Ecto neural progenitor cell (in vitro differentiated cells): ENCODE results near the gene SPOCK1.
"Not testable (repeated sequence)": the region's sequence is repeated elsewhere in the genome, so short reads cannot be mapped to it uniquely, and the experiment has no call there.

Experiments
- DNase-seq: peaks from one replicate; pipeline ENCODE4 v3.0.0-alpha.2; 2018; ENCODE audit warnings: low spot score

SPOCK1 gene

DNA sequence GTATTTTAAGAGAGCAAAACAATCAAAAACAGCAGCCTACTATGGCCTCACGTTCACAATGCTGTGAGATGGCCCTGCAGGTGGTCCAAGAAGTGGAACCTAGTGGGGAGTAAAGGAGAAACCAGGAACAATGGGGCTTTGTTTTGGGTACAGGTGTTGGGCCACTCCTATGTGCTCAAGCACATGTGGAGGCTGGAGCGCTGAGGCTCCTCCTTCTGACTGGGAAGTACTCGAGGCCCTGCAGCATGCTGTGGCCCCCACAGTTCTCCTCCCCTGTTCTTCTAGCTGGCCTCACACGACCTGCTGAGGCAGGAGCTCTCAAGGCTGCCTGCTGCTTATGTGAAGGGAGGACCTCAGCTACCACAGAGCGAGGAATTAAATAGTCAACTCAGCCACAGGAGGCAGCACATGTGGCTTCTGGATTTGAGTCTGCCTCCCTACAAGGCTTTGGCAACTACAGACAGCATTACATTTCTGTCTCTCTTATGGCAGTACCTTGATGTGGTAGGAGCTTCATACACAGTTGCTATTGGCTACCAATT is 482.3 kb downstream of the SPOCK1 start:
- no peak for DNase-seq

DNA sequence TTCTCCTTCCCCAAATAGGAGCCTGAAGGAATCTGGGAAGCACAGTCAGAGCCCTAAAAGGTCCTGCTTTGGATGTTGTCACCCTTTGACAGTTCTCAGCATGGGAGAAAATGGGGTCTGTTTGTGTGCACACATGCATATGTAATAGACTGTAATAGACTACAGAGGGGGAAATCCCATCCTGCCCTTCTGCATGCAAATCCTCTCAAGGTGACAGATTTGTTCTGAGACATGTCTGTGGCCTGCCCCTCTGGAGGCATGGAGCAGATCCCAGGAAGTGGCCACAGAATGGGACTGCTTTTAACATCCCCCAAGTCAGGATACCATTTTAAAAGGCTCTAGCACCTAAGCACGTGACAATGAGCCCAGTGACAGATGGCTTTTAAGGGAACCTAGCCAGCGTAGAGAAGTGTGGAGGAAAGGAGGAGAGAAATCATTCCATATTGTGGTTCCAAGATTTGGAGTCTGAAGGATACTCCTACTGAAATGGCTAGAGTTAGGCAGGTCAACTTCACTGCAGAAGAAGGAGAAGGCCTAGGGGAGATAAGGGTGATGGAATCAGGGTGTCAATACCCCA is 483.5 kb downstream of the SPOCK1 start:
- DNase-seq: no peak

DNA sequence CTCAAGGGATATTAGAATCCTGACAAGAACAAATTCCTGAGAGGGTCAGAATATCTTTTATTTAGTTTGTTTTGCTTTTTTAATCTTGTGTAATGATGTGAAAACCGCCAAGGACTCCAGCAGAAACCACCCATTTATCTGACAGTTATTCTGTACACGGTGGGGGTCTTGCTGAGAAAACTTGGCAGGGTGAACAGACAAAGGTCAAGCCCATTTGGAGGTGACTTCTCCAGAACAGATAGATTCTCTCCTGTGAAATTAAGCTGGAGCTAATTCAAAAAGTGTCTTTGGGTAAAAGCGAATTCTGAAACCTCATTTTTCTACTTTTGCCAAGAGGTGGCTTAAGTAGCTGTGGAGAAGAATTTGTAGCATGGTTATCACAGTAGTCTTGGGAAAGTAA is 484.4 kb downstream of the SPOCK1 start:
- no peak for DNase-seq

DNA sequence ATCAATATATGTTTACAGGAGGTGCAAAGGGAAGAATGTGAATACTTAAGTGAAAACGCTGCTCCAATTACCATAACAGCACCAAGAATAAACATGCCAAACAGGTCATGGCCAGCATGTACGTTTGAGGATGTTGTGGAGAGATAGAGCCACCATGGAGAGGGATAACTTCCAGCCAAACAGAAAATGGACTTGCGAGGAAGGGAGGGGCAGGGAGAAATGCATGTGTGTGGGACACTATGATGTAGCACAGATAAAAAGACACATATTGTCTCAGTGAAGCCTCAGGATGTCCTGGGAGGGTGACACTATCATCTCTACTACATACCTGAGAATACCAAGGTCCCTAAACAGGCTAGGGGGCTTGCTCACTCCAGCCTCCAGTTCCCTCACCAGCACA is 488.9 kb downstream of the SPOCK1 start:
- DNase-seq: no peak

DNA sequence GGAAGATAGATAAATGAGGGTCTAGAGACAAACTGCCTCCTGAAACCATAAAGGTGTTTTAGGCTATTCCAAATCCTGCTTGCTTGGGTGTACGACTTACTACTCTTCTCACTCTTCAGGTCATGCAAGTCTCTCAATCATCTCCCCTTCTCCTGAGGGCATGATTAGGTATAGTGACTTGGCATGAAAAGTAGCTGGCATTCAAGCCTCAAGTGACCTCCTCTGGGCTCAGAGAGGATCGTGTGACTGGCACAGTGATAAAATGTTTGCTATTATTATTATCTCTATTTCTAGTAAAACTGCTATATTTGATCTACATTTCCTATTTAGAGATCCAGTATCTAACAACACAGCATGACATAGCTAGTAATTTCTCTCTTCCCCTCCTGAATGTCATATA is 494.8 kb downstream of the SPOCK1 start:
- DNase-seq: no peak

DNA sequence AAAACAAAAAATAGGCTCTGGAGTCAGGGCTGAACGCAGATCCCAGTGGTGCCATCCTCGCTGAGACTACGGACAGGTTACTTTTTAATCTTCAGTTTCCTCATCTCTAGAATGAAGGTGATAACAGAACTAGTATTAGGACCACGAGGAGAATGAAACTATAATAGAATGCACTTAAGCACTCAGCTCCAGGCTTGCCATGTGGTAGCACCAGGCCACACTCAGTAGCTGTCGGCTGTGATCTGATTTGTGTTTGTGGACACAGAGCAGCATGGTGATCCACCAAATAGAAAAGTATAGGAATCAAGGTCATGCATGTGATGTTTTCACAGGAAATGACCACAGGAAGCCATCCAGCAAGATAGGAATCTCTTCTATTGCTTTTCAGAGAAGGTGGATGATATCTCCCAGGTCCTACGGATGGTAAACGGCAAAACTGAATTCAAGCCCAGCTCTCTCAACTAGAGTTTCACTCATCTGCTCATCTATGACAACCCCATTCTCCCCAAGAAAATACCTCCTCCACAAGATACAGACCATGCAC is 498.0 kb downstream of the SPOCK1 start:
- no peak for DNase-seq

DNA sequence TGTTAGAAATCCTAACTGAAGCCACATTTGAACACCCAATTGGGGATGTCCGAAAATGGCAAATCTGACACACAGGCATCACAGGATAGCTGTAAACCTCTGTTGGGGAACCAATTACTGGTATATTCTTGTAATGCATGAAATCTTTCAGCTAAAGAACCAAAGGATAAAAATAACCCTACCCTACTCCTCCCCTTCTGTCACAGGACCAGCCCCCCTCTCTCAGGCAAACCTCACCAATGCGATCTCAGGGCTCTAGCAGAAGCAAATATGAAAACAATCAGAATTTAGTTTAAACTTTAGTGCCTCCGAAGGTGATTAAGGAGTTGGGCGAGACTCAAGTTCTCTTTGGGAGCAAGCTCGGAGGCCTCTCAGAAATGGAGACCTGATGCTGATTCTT is 499.3 kb downstream of the SPOCK1 start:
- no peak for DNase-seq

DNA sequence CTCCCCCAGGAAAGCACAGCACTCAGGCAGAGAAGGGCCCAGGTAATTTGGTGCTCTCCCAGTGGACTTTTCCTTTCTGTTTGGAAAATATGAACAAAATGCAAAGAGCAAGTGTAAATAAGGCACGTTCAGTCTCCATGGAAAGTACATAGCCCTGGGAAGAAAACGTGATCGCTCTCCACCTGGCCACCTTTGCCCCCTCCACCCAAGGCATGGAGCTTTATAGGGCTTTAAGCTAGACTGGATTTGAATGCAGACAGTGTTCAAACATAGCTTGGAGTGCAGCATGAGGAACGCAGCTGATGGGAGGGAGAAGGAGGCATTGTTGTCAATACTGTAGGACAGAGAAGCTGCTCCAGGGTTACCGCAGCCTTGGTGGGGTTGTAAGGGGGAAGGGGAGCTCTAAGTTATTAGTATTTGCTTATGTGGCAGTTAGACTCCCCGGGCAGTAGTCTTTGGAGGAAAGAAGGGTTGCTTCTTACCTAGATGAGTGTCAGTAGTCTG is 500.2 kb downstream of the SPOCK1 start:
- no peak for DNase-seq

DNA sequence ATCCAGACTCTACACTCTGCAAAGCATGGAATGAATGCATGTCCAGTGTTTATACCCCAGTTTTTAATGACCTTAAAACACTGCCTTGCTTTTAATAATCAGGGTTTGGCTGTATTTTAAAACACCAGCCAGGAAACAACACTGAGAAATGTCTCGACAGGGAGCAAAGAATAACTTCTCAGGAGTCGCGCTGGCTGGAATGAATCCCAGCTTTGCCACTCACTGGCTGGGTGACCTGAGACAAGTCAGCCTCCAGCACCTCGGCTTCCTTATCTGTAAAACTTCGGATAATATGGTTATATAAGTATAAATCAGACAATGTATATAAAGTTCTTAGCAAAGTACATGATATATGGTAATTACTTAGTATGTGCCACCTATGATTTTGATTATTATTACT is 505.0 kb downstream of the SPOCK1 start:
- DNase-seq: no peak

DNA sequence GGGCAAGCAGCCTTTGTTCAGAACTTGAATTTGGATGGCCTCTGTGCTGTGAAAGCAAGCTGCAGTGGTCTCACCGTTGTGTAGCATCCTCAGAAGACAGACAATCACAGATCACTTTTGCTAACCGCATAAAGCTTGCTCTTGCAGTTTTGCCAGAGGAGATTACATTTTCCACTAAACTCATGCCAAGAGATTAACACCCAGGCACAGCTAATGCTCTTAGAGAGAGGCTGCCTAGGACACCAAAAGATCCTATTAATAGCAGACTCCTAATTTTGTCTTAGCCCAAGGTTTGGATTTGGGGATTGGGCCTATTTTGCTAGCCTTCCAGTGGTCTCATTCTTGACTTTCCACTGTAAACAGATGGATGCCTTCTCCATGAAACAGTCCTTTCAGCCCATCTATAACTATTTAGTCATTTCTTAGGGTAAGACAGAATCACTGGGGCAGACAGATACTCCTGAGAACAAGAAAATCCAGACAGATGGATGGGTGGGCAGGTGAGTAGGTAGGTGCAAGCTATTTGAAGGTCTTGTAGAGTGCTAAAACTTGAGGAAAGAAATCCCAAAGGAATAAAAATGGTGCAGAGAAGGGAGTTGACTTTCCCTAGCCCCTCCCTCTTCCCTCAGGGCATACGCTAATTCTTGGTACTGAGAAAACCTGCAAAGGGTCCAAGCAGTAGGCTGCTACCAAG is 506.2 kb downstream of the SPOCK1 start:
- no peak for DNase-seq

DNA sequence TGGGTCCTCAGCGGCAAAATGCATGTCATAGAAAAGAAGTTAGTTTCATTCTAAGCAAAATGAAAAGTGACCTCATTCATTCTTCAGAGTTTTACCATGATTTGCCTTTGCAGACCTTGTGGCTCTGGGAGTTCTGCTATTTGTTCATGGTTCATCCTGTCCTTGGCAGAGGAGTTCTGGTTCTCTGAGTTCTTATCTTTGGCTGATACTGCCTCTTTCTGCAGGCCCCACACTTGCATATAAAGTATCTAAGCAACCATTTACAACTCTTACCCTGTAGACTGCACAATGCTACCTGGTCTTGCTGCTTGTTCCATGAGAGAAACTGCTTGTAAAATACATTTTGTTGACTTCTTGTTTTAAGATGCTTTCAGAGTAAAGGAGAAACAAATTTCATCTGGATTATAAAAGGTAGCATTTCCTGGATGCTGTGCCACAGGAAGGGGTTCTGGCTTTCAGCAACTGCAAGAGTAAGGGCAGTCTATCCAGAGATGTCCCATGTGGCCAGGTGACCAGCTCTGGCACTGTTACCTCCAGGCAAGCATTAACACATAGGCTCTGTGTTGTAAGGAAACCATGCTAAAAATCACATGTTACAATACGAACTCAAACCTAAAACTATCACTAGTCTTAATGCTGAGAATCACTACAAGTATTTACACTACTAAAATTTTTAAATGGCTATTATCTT is 513.2 kb downstream of the SPOCK1 start:
- DNase-seq: no peak

DNA sequence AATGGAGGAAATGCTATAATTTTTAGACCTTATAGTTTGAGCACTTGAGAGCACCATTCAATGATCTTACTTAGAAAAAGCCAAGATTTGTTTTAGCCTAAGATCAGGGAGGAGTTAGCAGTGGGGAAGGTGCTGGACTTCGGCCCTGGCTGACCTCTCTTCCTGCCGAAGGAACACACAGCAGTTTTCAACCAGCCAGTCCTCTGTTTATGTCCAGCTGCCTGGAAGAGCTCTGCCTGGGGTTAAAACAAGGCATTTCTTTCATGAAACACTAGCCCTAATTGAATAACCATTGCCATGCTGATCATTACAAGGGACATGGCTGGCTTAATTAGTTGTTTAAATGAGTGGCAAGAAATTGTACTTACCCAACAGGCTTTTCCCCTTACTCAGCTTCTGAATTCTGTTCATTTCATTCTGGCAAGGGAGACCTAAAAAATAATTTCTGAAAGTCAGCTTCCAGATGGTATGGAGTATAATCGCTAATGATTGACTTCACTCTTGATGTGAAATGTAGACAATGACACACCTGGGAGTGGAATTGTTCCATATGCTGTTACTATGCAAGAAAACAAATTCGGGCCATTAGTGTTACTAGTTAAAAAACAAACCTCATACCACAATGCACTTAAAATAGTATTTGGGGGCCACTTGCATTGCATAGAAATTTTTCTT is 514.2 kb downstream of the SPOCK1 start:
- DNase-seq: no peak

DNA sequence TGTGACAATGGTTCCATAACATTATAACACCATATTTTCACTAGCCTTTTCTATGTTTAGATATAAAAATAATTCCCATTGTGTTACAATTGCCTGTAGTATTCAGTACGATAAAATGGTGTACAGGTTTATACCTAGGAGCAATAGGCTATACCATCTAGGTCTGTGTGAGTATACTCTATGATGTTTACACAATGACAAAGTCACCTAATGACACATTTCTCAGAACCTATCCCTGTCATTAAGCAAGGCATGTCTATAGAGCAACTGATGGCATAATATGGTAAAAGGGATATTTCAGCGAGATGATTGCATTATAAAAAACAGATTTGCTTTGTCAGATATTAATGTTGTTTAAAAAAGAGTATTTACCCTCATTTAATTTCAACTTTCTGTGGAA is 517.2 kb downstream of the SPOCK1 start:
- no peak for DNase-seq

DNA sequence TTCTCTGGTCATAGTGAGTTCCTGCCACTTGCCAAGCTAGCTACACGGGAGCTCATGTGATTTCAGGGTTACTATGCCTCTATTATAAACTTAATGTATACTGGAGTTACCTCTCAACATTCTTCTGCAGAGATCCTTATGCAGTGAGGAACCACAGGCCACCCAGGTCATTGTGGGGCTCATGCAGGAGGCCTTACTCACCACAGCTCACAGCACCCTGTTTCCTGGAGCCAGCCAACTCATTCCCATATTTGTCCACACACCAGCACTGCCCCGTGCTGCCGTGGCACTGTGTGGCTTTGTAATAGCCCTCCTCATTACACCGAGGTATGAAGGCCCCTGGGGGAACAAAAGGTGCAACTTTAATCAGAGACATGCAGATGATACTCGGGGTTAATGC is 520.0 kb downstream of the SPOCK1 start:
- DNase-seq: no peak

DNA sequence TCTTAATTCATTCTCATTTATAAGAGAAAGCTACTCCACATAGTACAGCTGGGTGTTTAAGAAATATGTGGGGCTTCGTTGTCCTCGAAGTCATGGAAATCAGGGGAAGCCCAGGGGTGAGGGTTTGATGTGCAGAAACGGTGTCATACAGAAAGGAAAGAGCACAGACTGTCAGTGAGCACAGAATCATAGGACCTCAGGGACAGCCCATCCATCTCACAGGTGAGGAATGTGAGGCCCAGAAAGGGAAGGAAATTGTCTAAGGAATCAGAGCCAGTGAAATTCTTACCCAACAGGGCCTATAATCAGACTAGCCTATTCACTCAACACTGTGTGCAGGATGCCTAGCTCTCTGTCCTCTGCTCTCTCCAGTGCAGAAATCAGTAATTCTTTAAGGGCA is 535.6 kb downstream of the SPOCK1 start:
- no peak for DNase-seq

DNA sequence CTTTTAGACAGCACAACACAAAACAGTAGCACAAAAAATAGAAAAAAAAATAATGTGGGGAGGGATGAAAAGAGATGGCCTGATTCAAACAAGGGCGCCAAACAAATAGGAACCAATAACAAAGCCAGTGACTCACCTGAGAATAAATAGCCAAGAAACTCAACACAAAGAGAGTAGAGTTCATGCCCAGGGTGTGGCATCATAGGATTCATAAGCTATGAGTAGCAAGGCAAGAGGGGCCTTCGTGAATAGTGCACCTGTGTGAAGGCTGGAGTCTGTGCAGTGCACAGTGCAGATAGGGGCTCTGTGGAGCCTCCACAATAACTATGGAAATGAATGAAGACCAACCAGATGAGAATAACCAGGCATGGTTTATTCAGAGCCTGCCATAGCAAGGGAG is 541.7 kb downstream of the SPOCK1 start:
- no peak for DNase-seq

DNA sequence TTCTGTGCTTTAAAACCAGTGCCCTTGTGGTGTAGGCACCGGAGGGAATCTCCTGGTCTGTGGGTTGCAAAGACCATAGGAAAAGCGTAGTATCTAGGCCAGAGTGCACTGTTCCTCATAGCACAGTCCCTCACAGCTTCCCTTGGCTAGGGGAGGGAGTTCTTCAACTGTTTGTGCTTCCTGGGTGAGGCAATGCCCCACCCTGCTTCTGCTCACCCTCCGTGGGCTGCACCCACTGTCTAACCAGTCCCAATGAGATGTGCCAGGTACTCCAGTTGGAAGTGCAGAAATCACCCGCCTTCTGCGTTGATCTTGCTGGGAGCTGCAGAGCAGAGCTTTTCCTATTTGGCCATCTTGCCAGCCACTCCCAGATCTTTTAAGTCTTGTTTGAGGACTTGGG is 545.0 kb downstream of the SPOCK1 start:
- DNase-seq: not testable (repeated sequence)

DNA sequence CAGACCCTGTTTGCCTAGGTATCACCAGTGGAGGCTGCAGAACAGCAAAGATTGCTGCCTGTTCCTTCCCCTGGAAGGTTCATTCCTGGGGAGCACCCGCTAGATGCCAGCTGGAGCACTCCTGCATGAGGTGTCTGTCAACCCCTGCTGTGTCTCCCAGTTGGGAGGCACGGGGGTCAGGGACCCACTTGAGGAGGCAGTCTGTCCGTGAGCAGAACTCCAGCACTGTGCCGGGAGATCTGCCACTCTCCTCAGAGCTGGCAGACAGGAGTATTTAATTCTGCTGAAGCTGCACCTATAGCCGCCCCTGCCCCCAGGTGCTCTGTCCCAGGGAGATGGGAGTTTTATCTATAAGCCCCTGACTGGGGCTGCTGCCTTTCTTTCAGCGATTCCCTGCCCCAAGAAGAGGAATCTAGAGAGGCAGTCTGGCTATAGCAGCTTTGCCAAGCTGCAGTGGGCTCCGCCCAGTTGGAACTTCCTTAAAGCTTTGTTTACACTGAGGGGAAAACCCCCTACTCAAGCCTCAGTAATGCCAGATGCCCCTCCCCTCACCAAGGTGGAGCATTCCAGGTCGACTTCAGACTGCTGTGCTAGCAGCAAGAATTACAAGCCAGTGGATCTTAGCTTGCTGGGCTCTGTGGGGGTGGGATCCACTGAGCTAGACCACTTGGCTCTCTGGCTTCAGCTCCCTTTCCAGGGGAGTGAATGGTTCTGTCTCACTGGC is 545.6 kb downstream of the SPOCK1 start:
- DNase-seq: peak; percentile 52

DNA sequence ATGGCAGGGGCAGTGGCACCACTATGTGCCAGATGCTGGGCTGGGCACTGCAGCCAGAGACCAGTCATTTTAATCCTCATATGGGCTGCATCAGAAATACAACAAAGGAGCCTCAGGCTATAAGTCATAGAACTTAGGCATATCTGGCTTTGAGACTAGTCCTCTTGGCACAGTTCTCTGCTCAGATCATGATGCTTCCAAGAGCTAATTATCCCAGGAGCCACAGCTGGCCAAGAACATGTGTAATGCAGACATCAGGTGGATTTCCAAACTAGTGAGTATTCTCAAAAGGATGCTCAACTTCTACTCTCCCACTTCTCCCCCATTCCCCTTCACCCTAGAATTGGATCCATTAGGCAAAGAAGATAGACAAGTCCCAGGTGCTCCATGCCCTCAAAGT is 571.6 kb downstream of the SPOCK1 start:
- DNase-seq: no peak

DNA sequence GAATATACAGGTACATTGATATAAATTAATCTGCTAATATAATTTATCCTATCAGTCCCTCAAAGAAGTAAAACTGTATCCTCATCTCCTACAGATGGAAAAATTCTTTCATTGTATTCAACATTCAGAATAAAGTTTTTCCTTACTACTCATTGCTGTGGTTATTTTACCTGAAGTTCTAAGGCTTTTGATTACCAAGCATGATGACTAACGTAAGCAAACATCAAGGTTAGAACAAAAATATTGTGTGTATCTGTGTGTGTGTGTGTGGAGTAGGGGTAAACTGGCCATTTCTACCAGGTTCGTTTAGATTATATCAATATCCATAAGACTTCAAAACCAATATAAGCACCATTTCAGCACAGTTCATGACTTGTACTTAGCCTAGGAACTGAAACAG is 573.1 kb downstream of the SPOCK1 start:
- no peak for DNase-seq
